HG02571 (cell line): ENCODE measurements around the gene TPM4.

ENCODE experiments used
- ATAC-seq: cut with Tn5 transposase; IDR thresholded peaks from one replicate; pipeline ENCODE4 v1.9.1; 2021; ENCODE audit warnings: mild to moderate bottlenecking, moderate library complexity; ENCODE audit not compliant: unreplicated experiment

TPM4 gene

DNA sequence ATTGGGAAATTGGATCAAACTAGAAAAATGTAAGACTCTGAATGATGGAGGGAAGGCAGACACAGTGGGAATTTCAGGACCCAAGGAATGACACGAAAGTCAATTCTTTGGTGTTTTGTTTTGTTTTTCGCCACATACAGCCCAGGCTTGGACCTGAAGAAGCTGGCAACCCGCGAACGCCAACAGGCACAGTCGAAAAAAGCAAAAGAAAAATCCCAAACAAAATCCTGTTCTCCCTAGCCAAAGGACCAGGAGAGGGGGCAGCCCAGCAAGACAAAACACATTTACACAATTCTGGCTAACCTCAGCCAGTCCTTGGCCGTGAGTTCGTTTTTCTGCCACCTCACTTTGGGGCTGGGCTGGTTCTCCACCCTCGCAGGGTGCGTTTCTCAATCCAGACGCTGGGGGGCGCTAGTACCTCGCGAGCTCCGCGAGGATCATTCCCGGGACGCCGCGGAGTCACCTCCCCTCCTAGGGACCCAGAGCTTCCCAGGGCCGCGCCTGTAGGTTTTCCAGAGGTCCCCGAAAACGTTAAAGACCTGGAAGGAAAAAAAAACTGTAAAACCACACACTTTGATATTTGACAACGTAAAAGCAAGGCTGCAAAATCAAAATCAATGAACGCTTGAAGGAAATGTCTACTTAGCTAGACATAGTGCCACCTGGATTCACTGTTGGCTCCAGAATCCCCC lies 34.9 kb upstream of the TPM4 start:
- no peak for ATAC-seq

GRCh38 chr19:16041991-16042386 lies 34.3 kb upstream of the TPM4 start:
- ATAC-seq, result no peak

GRCh38 chr19:16042533-16043085 lies 33.7 kb upstream of the TPM4 start:
- ATAC-seq, result no peak

DNA sequence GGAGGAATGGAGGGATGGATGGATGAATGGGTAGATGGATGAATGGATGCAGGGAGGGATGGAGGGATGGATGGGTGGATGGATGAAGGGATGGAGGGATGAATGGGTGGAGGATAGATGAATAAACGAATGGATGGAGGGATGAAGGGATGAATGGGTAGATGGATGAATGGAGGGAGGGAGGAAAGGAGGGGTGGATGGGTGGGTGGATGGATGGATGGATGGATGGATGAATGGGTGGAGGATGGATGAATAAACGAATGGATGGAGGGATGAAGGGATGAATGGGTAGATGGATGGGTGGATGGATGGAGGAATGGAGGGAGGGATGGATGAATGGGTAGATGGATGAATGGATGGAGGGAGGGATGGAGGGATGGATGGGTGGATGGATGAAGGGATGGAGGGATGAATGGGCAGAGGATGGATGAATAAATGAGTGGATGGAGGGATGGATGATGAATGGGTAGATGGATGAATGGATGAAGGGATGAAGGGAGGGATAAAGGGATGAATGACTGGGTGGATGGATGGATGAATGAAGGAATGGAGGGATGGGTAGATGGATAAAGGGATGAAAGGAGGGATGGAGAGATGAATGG lies 33.0 kb upstream of the TPM4 start:
- no peak for ATAC-seq

DNA sequence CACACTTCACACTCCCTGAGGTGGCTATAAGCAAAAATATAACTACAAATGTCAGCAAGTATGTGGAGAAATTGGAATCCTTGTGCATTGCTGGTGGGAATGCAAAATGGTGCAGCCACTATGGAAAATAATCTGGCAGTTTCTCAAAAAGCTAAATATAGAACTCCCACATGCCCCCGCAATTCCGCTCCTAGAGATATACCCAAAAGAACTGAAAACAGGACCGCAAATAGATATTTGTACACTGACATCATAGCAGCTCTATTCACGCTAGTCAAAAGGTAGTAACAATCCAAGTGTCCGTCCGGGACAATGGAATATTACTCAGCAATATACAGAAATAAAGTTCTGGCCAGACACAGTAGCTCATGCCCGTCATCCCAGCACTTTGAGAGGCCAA lies 31.5 kb upstream of the TPM4 start:
- no peak for ATAC-seq

DNA sequence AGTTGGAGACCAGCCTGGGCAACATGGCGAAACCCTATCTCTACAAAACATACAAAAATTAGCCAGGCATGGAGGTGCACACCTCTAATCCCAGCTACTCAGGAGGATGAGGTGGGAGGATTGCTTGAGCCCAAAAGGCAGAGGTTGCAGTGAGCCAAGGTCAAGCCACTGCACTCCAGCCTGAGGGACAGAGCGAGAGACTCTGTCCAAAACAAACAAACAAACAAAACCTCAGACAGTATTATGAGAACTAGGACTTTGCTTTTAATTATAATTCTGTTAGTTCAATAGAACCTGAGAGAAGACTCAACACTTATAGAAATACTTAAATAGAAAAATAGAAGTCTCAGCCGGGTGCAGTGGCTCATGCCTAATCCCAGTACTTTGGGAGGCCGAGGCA lies 31.1 kb upstream of the TPM4 start:
- ATAC-seq, result no peak

- ATAC-seq, result no peak
These were observed 30.4 kb upstream of the TPM4 start for GRCh38 chr19:16045893-16046292.

GRCh38 chr19:16048583-16048982 lies 27.7 kb upstream of the TPM4 start:
- ATAC-seq, result no peak

DNA sequence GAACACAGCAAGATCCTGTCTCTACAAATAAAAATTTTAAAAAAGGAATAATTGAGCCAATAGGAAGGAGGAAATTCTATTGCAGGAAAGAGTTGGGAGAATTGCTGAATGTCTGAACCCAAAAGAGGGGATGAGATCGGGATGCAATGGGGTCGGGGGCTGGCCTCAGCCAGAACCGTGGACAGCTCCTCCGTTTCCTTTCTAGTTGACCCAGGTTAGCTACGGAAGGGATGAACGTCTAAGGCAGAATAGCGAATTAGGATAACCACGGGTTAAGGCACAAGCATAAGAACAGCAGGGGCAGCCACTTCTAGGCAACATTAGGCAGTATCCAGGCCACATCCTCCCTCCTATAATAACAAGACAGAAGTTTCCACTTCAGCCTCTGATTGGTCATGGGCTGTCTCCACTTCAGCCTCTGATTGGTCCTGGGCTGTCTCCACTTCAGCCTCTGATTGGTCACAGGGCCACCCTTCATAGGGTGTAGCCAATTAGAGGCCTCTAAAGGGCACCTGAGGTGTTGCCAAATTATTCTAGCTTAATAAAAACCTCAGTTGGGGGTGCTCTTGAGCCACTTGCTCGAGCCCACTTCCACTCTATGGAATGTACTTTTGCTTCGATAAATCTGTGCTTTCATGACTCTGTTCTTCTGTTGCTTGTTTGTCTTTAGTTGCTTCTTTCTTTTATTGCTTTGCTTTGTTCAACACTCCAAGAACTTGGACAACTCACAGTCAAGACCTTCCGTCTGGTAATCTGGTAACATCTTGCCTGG lies 24.9 kb upstream of the TPM4 start:
- no peak for ATAC-seq

- no peak for ATAC-seq
These were observed 23.9 kb upstream of the TPM4 start for GRCh38 chr19:16052353-16052752.

DNA sequence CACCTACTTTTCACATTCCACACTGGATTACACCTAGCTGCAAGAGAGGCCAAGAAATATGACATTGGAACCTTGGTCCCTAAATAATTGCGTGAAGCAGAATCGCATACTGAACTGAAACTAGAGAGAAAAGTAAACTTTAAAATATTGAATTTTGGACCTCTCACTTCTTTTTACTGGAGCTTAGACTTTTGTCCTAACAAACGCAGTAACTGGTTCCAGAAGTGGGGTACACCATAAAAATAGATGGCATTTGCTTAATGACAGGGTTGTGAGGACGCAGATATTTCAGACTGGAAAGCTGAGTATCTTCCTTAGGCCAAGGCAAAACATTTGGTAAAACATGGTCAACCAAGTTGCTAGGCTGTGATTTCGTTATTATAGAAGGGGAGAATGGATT lies 19.2 kb upstream of the TPM4 start:
- no peak for ATAC-seq

- no peak for ATAC-seq
These were observed 16.0 kb upstream of the TPM4 start for GRCh38 chr19:16060294-16060693.

DNA sequence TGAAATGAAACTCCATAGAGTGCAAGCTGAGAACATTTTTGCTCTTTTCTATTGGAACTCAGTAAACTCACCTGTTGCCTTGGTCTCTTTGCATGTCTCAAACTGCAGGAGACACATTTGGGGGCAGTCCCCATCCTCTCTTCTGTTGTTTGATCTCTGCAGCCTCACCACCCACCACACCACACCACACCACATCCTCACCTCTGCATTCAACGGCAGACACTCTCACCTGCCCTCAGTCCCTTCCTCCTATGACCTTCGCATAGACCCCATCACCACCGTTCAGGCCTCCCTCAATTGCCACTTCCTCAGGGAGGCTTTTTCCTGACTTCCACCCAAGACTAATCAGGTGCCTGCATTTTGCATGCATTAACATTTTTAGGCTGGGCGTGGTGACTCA lies 14.4 kb upstream of the TPM4 start:
- no peak for ATAC-seq

DNA sequence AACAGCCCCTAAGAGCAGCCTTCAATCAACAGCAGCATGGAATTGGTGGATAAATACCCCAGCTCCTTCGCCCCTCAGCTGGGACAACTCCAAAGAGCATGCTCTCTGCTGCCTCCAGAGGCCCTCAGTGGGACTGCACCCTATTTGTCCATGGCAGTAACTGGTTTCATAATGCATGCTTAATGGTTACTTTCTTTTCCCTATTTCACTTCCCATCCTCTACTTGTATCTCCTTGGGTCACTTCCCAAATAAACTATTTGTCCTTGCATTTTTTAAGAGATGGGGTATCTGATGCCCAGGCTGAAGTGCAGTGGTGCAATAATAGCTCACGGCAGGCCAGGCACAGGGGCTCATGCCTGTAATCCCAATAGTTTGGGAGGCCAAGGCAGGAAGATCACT lies 13.5 kb upstream of the TPM4 start:
- ATAC-seq, result no peak

GRCh38 chr19:16064209-16064889 lies 11.9 kb upstream of the TPM4 start:
- no peak for ATAC-seq

DNA sequence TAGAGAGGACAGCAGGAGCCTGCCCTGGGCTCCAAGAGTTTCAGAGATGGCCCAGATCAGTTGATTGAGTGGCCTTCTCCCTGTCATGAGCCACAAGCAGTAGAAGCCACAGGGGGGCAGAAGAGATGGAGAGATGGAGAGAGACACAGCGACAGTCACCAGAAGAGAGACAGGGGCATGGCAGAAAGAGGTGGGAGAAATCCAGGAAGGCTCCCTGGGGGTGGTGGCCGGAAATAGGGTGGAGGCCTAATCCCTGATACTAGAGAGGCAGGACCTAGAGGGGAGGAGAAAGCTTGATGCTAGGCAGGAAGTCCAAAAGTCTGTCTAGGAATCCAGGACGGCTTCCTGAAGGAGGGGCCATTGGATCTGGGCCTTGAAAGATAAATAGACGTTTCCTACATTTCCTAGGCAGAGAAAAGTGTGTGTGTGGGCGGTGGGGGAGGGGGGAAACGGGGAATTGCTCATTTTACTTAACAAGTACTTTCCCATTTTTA lies 9.6 kb upstream of the TPM4 start:
- ATAC-seq, result no peak

DNA sequence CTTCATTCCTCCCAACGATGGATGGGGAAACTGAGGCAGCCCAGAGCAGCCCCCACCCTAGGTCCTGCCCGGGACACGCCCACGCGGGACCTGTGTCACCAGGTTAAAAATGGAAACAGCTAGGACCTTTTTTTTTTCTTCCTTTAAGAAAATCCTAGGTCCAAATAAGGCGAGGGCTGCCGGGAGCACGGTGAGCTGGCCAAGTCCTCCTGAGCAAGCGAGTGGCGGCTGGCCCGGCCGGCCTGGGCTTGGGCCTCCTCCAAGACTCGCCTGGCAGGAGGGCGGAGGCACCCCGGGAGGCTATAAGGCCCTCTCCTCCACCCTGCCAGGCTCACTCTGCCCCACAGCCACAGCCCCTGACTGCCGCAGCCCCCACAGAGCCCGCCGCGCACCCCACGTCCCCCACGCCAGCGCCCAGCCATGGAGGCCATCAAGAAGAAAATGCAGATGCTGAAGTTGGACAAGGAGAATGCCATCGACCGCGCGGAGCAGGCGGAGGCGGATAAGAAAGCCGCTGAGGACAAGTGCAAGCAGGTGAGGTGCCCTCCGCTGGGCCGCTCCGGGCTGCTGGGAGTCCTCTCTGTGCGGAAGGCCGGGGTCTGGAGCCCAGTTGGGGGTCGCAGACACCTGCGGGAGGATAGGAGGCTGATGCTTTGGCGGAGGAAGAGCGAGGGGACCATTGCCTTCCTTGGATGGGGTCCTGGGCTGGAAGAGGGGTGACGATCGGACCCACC lies 8.9 kb upstream of the TPM4 start:
- ATAC-seq, result no peak

DNA sequence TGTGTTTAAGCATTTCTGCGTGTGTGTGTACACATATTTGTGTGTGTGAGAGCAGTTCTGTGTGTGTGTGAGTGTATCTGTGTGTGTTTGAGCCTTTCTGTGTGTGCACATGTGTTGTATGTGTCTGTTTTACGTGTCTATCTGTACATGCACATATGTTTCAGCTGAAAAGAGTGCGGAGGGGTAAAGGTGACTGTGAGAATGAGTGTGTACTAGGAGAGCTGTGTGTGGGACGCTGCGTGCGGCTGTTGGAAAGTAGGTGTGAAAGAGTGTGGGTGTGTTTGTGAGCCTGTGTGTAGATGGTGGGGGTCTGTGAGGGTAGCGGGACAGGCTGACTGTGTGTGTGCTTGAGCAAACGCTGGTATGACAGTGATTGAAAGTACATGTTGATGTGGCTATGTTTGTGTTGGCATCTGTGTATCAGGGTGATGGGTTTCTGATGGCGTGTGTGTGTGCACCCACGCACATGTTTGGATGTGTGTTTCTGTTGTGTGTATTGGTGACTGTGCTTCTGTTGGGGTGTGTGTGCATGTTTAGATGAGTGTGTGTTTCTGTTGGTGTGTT lies 7.5 kb upstream of the TPM4 start:
- no peak for ATAC-seq

- no peak for ATAC-seq
These were observed 6.4 kb upstream of the TPM4 start for GRCh38 chr19:16069813-16070365.
